ENCODE measurements around the gene RBM20.

Gene RBM20

DNA sequence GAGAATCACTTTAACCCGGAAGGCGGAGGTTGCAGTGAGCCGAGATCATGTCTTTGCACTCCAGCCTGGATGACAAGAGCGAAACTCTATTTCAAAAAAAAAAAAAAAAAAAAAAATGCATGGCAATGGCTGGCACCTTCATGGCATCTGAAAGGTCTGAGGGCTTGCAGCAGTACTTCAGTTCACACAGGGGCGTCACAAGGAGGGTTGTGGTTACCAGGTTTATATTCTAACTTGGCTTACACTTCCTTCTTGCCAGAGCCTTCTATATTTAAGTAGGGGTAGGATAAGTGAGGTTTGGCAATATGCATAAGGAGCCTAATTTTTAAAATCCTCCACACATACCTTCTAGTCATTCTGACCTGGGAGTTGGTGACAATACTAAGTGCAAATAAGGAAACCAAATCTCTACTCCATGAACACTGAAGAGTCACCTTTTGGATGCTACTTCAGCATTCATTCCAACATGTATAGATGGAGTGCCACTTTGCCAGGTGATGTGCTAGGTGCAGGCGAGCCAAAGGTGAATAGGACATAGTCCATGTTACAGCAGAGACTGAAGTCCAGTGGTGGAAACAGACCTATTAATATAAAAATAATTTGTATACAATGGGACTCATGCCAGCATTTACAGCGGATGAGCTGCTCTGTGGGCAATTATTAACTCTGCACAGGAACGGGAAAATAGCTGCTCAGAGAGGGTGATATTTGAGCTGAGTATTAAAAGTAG, 169.8 kb downstream of the RBM20 start:
- DNase-seq: no peak

DNA sequence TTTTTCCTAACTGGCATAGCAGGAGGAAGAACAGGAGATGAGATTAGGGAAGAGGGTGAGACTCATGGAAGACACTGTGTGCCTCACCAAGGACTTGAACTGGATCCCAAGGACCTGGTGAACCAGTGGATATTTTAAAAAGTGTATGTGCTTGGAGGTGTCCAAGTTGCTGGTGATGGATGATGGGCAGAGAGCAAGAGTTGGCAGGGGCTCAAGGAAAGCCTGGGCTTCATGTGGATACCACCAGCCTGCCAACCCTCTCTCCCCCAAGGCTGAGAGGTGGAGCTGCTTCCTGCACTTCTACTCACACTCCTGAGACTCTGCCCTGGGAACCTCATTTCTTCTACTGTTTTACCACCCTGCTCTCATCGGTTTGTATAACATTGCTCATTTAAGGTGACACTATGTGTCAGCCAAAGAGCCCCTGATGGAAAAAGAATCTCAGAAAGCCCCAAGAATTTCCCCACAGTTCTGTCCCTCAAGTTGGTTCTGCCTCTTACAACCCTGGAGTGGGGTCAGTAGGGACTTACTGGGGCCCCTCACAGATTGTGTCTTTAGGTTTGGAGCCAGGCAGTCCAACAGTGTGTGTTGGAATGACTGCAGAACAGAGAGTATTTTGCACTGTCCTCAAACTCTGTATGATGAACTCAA, 171.3 kb downstream of the RBM20 start:
- DNase-seq: no peak

- DNase-seq: no peak
Observed at GRCh38 chr10:110817614-110818013, 173.5 kb downstream of the RBM20 start.

DNA sequence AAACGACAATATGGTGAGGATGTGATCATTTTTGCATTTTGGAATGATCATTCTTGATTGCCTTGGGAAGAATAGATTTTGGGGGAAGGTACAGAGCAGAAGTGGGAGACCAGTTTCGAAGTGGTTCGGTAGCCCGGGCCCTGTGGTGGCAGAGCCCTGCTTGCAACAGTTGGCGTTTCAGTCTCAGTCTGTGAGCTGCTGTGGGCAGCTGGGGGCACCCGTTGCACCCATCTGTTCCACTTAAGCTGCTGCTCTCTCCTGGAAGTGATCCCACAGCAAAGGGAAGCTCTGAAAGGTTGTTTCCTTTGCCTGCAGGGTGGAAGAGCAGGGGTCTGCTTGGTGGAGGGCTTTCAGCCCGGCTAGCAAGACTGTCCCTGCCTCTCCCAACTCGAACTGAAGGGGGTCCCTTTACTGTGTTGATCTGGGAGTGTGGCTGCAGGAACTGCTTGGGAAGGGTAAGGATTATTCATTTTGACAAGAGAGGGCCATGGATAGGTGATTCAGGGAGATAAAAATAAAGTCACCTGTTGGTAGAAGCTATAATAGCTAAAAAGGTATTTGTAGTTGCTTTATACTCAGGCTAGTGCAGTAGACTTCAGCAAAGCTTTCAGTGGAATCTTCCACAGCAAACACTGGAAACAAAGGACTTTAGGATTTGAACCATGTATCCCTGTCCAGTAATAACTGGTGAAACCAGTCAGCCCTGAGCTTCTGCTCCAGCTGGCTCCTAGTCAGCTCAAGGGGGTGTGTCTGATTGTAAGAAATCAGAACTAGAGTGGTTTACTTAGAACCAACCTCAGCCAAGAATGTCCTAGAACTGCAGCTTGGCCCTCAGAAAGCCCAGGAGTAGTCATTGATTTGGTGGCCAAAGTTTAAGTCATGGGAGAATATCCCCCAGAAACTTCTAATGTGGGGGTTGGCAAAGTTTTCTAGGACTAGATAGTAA, 174.4 kb downstream of the RBM20 start:
- DNase-seq: no peak

- DNase-seq: no peak
Observed at GRCh38 chr10:110820321-110820814, 176.2 kb downstream of the RBM20 start.

DNA sequence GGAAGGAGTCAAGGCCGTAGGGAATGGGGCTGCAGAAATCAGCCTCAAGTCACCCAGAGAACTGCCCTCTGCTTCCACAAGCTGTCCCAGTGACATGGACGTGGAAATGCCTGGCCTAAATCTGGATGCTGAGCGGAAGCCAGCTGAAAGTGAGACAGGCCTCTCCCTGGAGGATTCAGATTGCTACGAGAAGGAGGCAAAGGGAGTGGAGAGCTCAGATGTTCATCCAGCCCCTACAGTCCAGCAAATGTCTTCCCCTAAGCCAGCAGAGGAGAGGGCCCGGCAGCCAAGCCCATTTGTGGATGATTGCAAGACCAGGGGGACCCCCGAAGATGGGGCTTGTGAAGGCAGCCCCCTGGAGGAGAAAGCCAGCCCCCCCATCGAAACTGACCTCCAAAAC, 177.4 kb downstream of the RBM20 start:
- DNase-seq: no peak

DNA sequence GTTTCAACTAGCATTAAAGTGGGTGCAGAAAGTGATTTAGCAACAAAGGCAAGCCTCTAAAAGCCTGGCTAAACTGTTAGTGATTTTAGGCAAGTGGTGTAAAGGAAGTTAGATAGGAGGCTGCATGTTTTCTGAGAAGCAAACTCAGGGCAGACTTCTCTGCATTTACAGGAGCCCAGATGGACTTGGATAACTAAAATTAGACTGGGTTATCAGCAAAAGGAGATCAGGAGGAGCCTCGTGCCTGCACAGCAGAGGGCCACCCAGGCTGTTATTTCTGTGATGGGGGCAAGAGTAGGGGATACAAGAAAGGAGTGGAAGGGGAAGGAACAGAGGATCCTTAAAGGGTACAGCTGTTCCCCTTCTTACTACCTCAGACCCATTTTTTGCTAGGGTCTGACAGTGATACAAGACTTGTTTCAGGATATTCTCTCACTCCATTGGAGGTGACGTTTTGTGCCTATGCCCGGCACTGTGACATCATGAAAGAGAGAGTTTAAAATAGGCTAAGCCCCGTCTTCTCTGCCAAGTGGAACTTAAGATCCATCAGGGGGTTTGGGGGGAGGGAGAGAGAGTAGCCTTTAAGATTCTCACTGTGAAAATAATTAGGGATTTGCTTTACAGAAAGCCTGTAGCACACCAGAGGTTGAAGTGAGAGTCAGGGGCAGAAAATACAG, 178.0 kb downstream of the RBM20 start:
- no peak for DNase-seq

- no peak for DNase-seq
Observed at GRCh38 chr10:110822712-110823311, 178.7 kb downstream of the RBM20 start.

DNA sequence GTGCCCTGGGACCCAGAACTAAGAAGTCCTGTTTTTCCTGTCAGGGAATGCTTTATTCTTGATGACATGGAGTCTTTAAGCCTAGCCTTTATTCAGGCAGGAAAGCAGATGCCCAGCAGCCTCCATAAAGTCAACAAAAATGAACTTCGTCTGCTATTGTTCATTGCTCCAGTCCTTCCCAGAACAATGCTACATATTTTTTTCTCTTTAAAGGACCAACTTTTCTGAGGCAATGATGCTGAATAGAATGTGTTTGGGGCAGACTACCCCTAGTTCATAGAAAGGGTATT, 180.0 kb downstream of the RBM20 start:
- no peak for DNase-seq

DNA sequence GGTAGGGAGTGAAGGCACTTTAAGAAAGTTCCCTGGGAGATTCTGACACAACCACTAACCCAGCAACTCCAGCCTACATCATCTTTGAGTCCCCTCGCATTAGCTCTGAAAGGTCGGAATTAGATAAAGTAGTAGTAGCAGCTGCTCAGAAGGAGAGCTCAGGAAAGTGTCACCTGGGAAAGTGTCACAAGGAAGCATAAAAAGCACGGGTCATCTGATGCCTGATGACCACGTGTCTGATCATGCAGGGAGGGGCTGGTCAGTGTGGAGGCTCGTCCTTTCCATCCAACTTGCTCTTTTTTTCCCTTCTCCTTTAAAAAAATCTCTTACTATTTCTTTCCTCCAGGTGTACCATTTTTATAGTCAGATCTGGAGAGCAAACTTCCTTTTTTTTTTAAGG, 180.5 kb downstream of the RBM20 start:
- DNase-seq: no peak

GRCh38 chr10:110825508-110825907, 181.4 kb downstream of the RBM20 start:
- no peak for DNase-seq

GRCh38 chr10:110827410-110827809, 183.3 kb downstream of the RBM20 start:
- DNase-seq: no peak

- DNase-seq: no peak
Observed at GRCh38 chr10:110827875-110828274, 183.7 kb downstream of the RBM20 start.

DNA sequence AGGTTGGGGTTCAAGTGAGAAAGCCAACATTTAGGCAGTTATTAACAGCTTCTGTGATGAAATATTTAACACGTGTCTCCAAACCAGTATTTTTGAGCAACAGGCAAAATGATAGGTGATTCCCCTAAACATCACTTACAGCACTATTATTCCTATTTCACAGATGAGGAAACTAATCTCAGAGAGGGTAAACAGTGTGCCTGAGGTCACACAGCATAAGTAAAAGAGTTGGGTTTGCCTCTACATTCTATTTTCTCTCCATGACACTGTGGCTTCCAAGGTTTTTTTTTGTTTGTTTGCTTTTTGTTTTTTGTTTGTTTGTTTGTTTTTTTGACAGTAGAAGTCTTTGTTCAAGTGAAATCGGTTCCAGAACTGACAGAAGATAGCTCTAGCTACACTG, 184.4 kb downstream of the RBM20 start:
- DNase-seq: no peak

- DNase-seq: no peak
Observed at GRCh38 chr10:110829721-110830410, 185.7 kb downstream of the RBM20 start.

GRCh38 chr10:110833234-110833940, 189.3 kb downstream of the RBM20 start:
- no peak for DNase-seq

DNA sequence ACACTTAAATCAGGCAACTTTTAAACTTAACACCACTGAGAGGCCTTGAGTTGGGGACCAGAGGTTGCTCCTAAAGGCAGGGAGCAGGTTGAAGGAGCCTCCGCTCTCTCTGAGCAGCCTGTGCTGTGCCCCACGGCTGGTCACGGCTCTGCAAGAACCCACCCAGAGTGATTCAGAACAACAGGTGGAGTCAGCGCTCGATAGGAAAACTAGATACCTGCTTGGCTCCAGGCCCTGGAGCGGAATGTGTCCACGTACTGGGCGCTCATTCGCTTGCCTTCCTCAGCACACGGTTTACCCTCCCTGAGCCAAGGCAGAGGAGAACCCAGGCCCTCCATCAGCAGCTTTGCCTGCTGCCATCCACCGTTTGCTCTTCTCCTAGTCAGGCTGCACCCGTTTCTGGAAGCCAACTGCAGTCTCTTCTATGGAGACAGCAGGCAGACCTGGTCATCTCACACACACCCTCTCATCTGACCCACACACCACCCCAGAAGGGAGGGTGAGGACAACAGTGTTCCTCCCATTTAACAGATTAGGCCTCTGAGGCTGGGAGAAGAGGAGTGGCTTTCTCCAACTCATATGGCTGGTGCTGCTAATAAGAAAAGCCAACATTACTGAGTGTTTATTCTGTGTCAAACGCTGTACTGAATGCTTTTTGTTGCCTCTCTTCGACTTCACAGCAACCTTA, 189.9 kb downstream of the RBM20 start:
- no peak for DNase-seq

DNA sequence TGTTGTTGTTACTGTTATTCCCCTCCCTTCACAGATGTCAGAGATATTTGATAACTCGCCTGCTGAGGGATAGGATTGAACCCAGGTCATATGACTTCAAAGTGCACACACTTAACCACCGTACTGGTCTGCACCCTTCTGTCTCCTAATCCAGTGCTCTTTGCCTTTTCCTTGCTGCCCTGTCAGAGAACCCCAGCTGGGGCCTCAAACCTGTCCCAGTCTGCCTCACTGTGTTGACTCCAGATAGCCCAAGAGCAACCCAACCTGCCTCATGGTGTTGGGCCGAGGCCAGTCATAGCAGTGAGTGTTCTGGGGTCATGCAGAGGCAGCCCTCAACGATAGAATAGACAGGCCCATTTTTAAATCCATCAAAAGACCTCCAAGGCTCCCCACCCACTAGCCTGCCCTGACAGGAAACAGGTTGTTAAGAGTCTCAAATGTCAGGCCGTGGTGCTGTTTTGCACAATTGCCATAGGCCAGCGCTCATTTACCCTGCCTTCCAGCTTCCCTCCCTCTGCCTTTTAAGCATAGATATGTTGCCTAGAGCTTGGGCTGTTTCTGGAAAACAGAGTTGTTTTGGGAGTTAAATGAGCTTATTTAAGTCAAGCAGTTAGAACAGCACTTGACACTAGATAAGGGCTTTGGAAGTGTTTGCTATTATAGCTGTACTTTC, 190.6 kb downstream of the RBM20 start:
- no peak for DNase-seq

GRCh38 chr10:110835841-110836240, 191.7 kb downstream of the RBM20 start:
- no peak for DNase-seq

DNA sequence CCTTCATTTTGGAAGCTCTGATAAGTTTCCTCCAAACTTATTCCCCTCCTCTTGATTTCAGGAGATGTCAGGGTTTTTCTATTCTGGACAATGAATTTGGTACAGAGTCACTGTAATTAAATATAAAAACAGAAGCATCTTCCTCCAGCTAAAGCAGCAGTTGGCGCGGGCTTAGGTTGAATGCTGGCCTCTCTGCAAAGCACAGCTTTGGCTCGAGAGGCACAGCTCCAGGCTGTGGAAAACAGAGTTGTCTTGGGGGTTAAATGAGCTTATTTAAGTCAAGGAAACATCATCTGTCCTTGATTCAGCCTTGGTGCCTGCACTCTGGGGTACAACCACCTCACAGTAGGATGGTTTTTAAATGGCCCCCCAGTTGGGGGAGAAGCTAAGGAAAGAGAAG, 192.6 kb downstream of the RBM20 start:
- no peak for DNase-seq

Data from amniotic stem cell (primary cell).